Measurements from ENCODE around the gene CDC25B.
A peak's percentile ranks its signal among the peaks of the same experiment; 100 is the strongest.

Gene CDC25B

DNA sequence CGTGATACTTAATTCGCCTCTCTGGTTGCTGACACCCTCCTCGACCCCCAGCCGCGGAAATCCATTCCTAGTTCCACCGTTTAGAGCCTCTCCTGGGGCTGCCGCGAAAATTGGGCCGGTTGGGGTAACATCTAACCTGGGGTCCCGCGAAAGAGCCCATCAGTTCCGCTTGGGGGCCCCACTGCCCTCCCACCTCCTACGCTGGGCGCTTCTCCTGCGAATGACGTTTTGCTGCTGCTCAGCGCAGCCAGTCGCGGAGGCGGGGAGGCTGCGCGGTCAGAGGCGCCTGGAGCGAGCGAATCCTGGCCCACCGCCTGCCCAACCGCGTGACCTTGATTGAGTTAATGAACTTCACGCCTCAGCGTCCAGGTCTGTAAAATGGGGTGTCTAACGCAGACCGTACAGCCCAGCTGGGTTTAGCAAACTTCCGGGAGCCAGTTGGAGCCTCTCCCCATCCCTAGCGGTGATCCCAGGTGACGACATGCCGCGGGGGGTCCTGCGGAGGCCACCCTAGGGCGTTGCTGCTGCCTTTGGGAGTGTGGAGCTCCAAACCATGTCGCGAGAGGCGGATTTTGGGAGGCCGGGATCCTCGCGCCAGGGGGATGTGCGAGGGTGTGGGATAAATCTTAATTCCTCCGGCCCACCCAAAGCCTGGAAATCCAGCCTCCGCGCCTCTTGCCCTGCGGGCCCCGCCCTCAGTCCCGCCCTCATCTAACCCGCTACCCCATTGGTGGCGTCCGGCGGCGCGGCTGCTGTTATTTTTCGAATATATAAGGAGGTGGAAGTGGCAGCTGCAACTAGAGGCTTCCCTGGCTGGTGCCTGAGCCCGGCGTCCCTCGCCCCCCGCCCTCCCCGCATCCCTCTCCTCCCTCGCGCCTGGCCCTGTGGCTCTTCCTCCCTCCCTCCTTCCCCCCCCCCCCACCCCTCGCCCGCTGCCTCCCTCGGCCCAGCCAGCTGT is at the start of gene CDC25B:
CDC25B (plus strand) TSS at position 800 of the 958 bp plus-strand sequence. CDS start 222 bp downstream, outside the sequence.
- peak; percentile 84 to 87 for DNase-seq (ENCODE audit: low read depth in 2 of 2)

DNA sequence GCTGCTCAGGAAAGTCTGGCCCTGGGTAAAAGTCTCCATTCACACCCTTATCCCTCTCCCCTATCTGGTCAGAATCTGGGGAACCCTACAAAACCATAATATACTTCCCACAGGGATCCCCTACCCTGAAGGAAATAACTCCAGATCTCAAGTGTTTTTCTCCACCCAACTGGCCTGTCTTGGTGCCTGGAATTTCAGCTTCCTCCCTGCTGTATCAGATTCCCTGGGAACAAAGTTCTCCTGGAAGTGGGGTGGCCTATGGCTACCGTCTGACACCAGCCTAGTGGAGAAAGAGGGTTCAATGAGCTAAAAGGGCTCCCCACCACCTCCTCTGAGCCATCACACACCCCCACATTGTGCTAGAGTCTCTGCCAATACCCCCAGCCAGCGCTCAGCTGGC is 48.6 kb upstream of the CDC25B start:
- no peak for DNase-seq (ENCODE audit: low read depth in 2 of 2)

DNA sequence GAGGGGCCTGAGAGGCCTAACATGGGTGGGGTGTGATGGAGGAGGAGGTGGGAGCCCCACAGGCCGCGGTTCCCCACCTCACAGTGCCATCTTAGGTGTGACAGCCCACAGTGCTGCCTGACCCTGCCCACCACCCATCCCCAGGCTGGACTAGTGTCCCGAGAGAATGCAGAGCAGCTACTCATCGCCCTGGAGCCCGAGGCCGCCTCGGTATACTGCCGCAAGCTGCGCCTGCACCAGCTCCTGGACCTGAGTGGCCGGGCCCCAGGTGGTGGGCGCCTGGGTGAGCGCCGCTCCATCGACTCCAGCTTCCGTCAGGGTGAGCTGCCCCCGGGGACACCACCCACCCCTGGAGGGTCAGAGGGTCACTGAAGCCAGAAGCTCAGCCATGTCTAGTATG is 48.0 kb upstream of the CDC25B start:
- DNase-seq (ENCODE audit: low read depth in 2 of 2), result no peak

DNA sequence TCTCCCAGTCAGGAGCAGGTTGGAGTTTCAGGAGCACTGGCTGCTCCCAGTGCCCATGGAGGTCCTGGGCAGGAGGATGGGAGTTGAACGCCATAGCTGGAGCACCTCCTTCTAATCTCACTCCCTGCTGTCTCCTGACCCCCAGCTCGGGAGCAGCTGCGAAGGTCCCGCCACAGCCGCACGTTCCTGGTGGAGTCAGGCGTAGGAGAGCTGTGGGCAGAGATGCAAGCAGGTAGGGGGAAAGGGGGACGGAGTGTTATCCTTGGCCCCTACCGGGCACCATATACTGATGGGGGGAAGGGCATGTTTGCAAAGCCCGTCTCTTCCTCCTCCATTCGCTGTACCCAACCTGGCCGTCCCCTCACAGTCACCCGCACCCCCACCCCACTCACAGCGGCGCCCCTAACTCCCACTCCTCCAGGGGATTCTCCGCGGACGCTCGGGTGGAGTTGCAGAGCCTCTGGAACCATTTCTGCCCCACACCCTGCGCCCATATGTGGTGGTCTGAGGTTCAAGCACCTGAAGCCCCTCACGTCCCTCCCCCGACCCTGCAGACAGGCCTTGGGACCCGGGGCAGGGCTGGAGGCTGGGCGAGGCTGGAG is 46.9 kb upstream of the CDC25B start:
- DNase-seq (ENCODE audit: low read depth in 2 of 2), result no peak

DNA sequence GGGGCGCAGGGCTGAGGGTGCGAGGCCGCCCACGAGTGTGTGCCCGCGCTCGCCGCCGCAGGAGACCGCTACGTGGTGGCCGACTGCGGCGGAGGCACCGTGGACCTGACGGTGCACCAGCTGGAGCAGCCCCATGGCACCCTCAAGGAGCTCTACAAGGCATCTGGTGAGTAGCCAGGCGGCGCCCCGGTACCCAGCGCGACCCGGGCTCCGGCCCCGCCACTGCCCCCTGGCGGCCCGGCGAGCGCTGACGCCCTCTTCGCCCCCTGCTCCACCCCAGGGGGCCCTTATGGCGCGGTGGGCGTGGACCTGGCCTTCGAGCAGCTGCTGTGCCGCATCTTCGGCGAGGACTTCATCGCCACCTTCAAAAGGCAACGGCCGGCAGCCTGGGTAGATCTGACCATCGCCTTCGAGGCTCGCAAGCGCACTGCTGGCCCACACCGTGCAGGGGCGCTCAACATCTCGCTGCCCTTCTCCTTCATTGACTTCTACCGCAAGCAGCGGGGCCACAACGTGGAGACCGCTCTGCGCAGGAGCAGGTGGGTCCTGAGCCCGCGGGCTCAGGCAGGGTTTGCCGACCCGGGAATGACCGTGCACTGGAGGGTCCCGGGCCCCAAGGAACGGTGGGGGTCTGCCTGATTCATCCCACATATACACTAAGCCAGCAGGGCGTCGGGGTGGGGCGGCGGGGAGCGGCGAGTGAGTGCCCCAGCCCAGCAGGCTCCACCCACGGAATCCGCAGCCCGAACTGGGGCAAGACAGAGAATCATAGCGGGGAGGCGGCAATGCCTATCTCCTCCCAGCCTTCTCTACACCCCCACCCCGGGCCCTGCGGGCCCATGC is 46.2 kb upstream of the CDC25B start:
- no peak for DNase-seq (ENCODE audit: low read depth in 2 of 2)

DNA sequence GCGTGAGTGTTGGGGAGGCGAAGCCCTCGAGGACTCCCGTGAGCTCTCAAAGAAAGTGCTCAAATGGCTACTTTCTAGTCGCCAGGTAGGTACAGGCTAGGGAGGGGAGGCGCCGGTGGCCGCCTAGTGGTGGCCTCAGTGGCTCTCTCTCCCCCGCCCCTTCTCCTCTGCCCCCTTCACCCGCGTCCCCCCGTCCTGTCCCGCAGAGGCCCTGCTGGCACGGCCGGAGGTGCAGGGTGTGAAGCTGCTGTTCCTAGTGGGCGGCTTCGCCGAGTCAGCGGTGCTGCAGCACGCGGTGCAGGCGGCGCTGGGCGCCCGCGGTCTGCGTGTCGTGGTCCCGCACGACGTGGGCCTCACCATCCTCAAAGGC is 44.8 kb upstream of the CDC25B start:
- DNase-seq (ENCODE audit: low read depth in 2 of 2), result no peak

DNA sequence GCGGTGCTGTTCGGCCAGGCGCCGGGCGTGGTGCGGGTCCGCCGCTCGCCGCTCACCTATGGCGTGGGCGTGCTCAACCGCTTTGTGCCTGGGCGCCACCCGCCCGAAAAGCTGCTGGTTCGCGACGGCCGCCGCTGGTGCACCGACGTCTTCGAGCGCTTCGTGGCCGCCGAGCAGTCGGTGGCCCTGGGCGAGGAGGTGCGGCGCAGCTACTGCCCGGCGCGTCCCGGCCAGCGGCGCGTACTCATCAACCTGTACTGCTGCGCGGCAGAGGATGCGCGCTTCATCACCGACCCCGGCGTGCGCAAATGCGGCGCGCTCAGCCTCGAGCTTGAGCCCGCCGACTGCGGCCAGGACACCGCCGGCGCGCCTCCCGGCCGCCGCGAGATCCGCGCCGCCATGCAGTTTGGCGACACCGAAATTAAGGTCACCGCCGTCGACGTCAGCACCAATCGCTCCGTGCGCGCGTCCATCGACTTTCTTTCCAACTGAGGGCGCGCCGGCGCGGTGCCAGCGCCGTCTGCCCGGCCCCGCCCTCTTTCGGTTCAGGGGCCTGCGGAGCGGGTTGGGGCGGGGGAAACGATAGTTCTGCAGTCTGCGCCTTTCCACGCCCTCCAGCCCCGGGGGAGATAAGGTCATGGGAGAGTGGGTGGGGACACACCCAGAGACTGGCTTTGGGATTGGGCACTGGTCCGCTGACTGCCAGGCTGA is 44.3 kb upstream of the CDC25B start:
- peak; percentile 31 to 36 for DNase-seq (ENCODE audit: low read depth in 2 of 2)

DNA sequence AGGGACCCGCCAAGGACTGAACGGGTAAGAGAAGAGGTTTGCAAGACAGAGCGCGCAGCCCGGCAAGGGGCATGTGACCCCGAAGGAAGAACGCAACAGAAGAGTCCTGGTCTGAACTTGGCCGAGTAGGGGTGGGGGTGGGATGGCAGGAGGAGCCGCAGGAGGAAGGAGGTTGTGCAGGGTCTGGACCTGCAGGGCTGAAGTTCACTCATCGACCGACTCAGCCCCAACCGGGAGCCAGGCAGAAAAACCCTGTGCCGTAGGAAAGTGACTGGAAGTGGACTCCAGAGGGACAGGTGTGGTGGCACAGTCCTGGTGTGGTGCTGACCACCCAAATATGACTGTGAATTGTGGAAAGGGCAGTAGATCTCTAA is 43.7 kb upstream of the CDC25B start:
- DNase-seq (ENCODE audit: low read depth in 2 of 2), result no peak

DNA sequence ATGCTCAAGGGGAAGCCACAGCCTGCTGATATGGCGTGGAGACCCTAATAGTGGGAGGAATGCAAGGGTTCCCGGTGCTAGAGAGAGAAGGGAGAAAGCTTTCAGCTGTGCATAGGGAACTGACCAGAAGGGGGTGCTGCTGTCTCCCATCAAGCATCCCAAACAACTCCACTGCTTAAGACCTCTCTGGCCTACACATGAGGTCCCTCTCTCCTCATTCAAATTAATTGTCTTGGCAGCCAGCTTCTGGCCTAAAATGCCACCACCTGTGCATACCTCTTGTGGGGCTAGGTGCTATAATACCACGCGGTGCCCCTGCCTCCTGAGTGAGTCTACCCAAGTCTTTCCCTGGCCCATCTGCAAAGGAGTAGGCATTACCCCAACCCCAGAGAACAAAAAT is 43.0 kb upstream of the CDC25B start:
- peak in 1 of 2 donors; percentile 50 for DNase-seq (ENCODE audit: low read depth in 2 of 2)

DNA sequence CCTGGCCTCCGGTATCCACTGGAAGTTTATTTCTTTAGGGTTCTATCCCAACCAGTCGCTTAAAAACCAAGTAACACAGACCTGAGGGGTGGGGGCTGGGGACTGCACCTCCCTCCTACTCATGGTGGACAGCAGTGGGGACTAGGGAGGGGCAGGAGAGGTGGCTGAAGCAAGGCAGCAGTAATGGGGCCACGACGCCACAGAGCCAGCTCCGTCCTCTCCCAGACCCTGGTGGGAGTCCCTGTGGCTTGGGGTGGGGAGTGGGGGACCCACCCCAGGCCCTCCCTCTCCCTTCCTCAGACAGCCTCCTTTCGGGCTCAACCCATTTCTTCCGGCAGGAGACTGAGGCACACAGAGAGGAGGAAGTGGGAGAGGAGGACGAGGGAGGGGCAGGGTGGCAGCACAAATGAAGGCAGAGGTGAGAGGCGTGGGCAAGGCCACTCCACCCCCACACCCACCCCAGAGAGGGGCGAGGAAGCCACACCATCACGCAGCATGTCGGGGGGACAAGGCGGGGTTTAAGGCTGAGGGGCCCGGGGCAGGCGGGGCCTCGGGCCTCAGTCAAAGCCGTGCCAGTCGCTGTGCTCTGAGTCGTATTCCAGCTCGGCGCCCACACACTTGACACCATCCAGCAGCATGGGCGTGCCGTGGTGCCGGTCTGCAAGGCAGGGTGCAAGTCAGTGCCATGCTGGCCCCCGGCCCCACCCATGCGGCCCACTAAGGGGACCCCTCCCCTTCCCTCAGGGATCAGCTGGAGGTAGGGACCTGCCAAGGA is 42.4 kb upstream of the CDC25B start:
- no peak for DNase-seq (ENCODE audit: low read depth in 2 of 2)

DNA sequence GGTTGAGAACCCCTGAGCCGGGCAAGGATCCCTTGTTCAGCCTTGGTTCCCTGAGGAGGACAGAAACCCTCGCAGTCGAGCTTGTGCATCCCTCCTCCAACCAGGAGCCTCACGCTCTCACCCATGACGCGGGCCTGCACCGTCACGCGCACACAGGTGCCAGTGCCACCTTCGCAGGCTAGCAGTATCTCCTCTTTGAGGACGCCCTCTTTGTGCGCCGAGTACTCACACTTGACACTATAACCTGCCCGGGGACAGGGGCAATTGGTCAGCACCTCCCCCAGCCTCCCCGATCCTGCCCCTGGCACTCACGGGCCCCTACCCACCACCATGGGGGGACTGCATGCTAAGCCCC is 41.9 kb upstream of the CDC25B start:
- DNase-seq (ENCODE audit: low read depth in 2 of 2), result no peak

DNA sequence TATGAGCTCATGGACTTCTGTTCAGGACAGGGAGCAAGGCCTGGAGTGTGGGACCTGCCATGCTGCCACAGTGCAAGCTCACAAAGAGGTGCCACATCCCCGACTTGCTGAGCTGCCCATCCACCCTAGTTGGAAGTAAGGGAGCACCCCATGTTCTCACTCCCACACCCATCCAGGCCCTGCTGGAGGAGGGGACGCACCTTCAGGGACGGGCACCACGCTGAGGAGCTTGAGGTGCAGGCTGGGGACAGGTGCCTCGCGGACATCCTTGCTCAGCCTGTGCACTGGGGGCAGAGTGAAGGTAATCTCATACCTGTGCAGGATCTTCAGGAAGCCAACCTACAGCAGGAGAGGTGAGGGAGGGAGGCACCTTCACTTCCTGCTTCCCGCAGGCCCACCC is 40.8 kb upstream of the CDC25B start:
- DNase-seq (ENCODE audit: low read depth in 2 of 2), result no peak

DNA sequence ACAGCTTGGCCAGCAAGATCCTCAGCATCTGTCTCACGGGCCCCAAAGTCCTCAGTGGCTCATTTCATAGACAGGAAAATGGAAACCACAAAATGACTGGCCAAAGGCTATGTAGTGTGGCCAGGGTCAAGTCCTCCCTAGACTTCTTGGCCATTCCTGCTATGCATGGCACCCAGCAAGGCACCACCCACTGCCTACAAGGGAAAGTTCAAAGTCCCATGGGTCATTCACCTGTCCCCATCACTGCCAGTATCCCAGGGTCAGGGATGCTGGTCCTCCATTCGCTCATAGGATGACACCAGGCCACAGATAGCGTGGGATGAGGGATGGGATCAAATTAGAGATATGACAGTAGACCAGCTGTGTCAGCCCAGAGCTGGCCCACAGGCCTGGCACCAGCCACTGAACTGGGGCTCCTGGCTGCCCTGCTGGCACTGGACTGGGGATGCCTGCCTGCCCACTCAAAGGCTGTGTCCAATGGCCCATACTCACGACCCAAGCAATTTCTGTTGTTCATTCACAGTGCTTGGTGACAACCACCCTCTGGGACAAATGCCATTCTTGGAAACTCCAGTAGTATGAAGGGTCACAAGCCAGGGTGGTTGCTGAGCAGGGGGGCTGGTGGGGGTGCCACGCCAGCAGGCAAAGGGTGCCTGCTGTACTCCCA is 40.2 kb upstream of the CDC25B start:
- DNase-seq (ENCODE audit: low read depth in 2 of 2), result no peak

DNA sequence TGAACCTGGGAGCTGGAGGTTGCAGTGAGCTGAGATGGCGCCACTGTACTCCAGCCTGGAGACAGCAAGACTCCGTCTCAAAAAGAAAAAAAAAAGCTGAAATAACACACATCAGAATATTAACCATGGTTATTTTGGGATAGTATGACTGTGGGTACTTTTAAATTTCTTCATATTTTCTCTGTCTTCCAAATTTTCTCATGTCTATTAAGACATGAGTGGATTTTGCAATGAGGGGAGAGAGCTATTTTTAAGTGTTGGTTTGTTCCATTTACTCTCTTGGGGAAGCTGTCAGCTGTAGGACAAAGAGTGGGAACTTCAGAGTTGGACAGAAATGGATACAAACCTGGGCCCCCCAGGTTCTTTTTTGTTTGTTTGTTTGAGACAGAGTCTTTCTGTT is 38.8 kb upstream of the CDC25B start:
- DNase-seq (ENCODE audit: low read depth in 2 of 2), result no peak

DNA sequence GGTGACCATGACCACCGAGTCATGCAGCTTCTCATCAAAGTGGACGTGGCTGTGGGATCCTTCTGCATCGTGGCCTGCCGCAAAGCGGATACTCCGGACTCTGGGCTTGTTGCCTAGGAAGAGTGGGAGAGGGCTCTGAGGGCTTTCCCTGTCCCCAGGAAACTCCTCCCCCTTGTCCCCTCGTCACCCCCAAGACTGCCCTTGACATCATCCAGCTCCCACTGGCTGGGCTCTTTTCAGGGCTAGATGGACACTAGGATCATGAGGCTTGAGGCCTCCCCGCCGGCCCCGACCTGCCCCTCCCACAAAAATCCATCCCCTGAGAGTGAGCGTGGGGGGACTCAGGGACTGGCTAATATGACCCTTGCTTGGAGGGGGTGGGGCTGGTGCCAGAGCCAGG is 37.5 kb upstream of the CDC25B start:
- DNase-seq (ENCODE audit: low read depth in 2 of 2), result no peak

DNA sequence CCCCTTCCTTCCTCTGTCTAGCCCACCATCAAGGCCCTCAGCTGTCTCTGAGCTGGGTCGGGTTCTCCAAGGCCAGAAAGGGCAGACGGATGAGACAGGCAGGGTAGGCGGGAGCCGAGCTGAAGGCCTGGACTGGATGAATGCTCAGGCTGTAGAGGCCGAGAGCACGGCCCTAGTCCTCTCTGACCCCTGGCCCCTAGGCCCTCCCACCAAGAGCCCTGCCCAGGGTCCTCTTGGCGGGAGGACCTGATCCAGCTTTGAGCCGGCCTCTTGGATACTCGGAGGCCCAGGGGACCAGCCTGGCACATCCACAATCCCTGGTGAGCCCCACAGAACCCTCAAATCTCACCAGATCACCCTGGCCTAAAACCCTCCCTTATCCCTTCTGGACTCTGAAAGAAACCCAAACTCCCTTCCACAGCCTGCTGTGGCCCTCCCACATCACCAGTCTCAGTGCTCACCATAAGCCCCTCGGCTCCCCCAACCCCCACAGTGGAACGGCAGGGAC is 36.7 kb upstream of the CDC25B start:
- DNase-seq (ENCODE audit: low read depth in 2 of 2), result no peak

DNA sequence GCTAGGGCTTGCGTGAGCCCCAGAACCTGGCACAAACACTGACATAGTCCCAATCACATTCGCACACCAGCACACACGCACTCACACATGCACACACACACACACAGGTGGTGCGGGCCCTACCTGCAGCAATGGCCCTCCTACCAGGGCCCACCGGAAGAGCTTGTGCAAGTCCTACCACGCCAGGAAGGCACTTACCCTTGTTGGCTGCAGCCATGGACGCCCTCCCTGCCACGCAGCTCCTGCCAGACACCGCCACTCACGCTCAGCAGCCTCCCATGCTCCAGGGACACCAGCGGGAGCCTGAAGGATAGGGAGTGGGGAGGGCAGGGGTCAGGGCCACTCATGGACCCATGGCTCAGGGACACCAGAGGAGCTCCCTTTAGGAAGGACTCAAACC is 36.2 kb upstream of the CDC25B start:
- no peak for DNase-seq (ENCODE audit: low read depth in 2 of 2)

DNA sequence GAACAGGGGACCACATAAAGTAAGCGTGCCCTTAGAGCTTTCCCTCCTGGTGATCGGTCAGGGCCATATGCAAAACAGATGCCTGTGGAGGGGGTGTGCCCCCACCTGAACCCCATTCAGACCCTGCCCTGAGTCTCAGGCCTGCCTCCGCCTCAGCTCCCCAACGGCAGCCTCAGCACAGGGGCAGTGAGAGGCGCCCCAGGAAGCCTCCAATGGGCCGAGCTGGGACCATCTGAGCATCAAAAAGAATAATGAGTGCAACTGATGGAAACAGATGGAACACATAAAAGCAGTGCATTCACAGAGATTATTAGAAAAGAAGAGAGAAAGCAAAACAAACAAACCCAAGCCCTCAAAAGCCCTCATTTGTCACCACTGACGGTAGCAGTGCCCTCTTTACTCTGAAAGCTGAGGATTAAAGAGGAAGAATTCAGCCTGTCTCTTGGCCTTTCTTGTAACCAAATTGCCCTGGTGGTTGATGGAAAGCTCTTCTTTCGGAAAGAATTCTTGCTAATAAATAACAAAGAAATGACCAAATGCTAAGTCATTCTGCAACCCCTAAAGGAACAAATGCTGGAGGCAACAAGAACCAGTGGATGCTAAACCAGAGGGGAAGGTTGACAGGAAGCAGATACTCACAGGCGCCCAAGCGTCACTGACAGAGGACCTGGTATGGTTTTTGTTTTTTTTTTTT is 35.3 kb upstream of the CDC25B start:
- no peak for DNase-seq (ENCODE audit: low read depth in 2 of 2)

DNA sequence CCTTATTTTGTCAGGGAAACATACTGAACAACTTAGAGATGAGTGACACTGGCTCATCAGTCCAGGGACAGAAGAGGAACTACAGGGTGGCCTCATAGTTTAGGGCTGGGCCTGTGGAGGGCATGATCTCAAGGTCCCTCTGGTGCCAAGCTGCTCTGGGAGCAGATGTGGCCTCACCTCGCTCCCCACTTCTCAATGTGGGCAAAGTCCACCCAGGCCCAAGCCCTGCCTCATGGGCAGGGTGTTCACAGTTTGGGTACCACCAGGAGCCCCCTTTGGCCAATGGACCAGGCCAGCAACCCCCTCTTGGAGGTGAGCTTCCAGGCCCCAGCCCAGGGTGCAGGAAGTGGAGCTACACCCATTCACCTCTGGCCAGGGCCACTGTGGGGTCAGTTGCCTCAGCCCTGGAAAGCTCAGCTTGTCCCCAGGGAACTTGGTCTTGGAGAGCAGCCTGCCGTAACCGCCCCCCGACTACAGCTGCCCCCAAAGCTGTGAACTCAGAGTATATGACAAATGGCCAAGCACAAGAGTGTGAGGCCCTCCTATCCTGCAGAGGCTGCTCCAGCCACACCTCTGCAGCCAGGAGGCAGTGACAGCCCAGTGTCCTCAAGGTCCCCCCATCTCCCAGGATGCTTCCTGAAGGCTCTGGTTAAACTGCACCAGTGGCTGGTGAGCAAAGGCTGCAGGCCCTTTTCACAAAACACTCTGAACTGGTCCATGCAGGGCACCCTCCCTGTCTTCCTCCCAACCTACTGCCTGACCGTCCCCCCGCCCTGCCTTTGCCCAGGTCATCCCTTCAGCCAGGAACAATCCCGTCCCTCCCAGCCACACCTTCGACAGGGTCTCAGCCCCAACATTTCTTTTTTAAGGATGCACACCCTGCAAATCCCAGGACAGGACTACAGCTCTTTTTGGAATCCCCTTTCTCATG is 32.2 kb upstream of the CDC25B start:
- no peak for DNase-seq (ENCODE audit: low read depth in 2 of 2)

All from stimulated activated CD4-positive, alpha-beta T cell treated with anti-CD3 and anti-CD28 coated beads, Interleukin-15, amount 100 ng/mL, for 48 hours (primary cell).